Inferior parietal cortex (tissue), 1 donor: ENCODE results near the gene RAB36.

ENCODE experiments used
- DNase-seq: peaks from one replicate; pipeline ENCODE4 v3.0.0-alpha.2; 2016; ENCODE audit errors: extremely low spot score

The RAB36 gene

GRCh38 chr22:23206915-23207314, 61.6 kb downstream of the RAB36 start:
- DNase-seq: no peak

DNA sequence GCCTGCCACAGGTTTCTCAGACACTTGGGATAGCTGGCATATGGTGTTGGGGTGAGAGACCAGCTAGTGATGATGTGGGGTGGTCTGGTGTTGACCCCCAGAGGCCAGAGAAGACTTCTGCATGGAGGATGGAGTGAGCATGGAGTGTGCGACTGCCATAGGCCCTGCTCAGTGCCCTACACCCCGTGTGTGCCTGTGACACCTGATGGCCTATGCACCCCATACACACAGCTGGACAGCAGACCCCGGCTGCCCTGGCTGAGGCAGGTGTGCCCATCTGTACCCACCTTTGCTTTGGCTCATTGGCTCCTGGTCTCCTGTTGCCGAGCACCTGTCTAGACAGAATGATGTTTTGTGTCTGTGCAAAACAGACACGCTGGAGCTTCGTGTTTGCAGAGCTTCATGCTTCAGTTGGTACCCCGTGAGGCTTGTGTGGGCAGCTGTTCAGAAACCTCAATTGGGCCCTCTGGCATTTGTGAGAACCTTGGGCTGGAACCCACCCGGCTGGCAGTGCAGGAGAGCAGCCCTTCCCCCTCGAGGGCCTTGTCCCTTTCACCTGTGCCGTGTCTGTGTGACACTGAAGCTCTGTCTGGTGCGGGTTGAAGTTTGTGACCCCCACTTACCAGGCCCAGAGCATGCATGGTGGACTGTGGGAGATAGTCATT, 62.6 kb downstream of the RAB36 start:
- DNase-seq: no peak

DNA sequence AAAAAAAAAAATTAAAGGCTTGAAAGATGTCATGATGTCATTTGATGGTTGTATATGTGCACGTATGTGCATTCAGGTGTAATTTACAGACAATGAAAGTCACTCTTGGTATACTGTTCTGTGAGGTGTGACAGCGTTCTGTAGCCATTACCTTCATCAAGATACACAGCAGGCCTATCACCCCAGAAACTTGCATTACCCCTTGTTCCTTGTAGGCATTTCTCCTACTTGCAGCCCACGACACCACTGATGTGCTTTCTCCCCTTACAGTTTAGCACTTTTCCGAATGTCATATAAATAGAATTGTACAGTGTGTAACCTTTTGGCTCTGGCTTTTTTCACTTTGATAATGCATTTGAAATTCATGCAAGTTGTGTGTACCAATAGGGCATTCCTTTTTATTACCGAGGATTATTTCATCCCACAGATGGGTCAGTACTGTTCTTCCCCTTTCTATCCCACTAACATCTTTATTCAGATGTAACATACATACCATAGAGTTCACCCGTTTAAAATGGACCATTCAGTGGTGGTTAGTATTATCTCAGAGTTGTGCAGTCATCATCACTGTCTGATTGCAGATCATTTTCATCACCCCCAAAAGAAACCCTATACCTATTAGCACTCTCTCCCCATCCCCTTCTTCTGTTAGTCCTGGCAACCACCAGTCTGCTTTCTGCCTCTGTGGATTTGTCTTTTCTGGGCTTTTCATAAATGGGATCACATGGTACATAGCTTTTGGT, 65.3 kb downstream of the RAB36 start:
- DNase-seq: no peak

DNA sequence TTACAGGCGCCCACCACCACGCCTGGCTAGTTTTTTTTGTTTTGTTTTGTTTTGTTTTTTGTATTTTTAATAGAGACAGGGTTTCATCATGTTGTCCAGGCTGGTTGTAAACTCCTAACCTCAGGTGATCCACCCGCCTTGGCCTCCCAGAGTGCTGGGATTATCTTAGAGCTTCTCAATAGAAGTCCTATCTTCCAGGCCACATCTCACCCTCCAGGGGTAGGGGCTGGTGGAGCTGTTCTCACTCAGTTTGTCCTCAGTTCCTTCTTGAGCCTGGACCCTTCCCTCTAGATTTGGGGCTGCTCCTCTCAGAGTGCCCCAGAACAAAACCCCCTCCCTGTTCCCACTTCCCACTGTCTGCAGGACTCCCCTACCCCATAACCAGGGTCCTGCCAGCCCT, 66.3 kb downstream of the RAB36 start:
- DNase-seq: no peak

- DNase-seq: no peak
These were observed 67.1 kb downstream of the RAB36 start for GRCh38 chr22:23212061-23213021.

GRCh38 chr22:23213022-23213555, 67.8 kb downstream of the RAB36 start:
- no peak for DNase-seq

- no peak for DNase-seq
These were observed 68.5 kb downstream of the RAB36 start for GRCh38 chr22:23213581-23214334.
